Thoracic aorta (tissue), 2 donors: ENCODE data around the gene SIX3. TPM values are rescaled to one million over a fixed set of nuclear protein-coding genes. Genes with fewer than 3 reads are reported as not detected.

Experiments used
- ATAC-seq: fragments of 150-250 bp; one replicate; pipeline ENCODE4 v1.8.0; 2017; ENCODE audit warnings: low read depth; ENCODE audit not compliant: insufficient number of reproducible peaks, low FRiP score
- DNase-seq: peaks from one replicate; pipeline ENCODE4 v3.0.0-alpha.2; 2020; ENCODE audit warnings: low spot score
- H3K27ac ChIP-seq, 2 donors: fragments of 200-600 bp; sonication (generic); 1 replicate in 1 of 2; 2 replicates in 1 of 2; pipeline ENCODE4 v1.5.1; 2016; ENCODE audit warnings: mild to moderate bottlenecking in 2 of 2, moderate library complexity in 2 of 2
- H3K27me3 ChIP-seq: fragments of 200-600 bp; sonication (generic); replicated peaks from 2 replicates; pipeline ENCODE4 v1.6.0; 2016; ENCODE audit warnings: mild to moderate bottlenecking; ENCODE audit not compliant: insufficient read depth
- H3K36me3 ChIP-seq: fragments of 200-600 bp; sonication (generic); one replicate; pipeline ENCODE4 v1.5.1; 2016
- H3K4me1 ChIP-seq, 2 donors: fragments of 200-600 bp; sonication (generic); 1 replicate in 1 of 2; 2 replicates in 1 of 2; pipeline versions ENCODE4 v1.5.1 to v1.6.0; 2016; ENCODE audit warnings: low read depth in 2 of 2, mild to moderate bottlenecking in 1 of 2; ENCODE audit not compliant: control insufficient read depth in 1 of 2
- H3K4me3 ChIP-seq: fragments of 200-600 bp; sonication (generic); 2 replicates; pipeline ENCODE4 v1.5.1; 2016; ENCODE audit warnings: mild to moderate bottlenecking
- H3K9me3 ChIP-seq: fragments of 200-600 bp; sonication (generic); 2 replicates; pipeline ENCODE4 v1.5.1; 2016
- CTCF ChIP-seq: fragments of 200-600 bp; sonication (generic); IDR thresholded peaks from one replicate; pipeline ENCODE4 v1.5.1; 2019; ENCODE audit warnings: antibody characterized with exemption
- total RNA-seq, 2 donors: library from RNA; depleted of rRNA; stranded (reverse); fragments of >200 nt; gene quantifications; one replicate each; pipeline versions ENCODE4 v1.1.0 to v1.2.3, GENCODE V29; 2016

SIX3 gene
- total RNA-seq, 2 donors from 2014 or later = 0.14 TPM; not detected in 1

- DNase-seq (no peak), ATAC-seq (no peak)
- no peak overlapping the region for H3K27ac ChIP-seq
- no peaks in the 10 kb centered on the region for H3K36me3 ChIP-seq
- H3K9me3 ChIP-seq = no peaks in the 10 kb centered on the region
- no peak overlapping the region for H3K4me3 ChIP-seq
- peaks cover 14 to 22% of the 10 kb centered on the region in 2 donors for H3K4me1 ChIP-seq
- no peak for TF ChIP-seq CTCF
- peaks cover 4% of the 10 kb centered on the region for H3K27me3 ChIP-seq
Measured at GRCh38 chr2:44947028-44947375, 5.5 kb downstream of the SIX3 start.

GRCh38 chr2:44948565-44949328, 7.2 kb downstream of the SIX3 start:
- H3K27me3 ChIP-seq = peaks cover 16% of the 10 kb centered on the region
- no peak overlapping the region for H3K4me3 ChIP-seq
- H3K36me3 ChIP-seq = no peaks in the 10 kb centered on the region
- ATAC-seq = no peak
- H3K27ac ChIP-seq = no peak overlapping the region
- H3K9me3 ChIP-seq = no peaks in the 10 kb centered on the region
- TF ChIP-seq CTCF = no peak
- peaks cover 22 to 35% of the 10 kb centered on the region in 2 donors for H3K4me1 ChIP-seq
- no peak for DNase-seq

- no peak for TF ChIP-seq CTCF
- H3K27me3 ChIP-seq = peaks cover 16% of the 10 kb centered on the region
Measured at GRCh38 chr2:44949329-44950151, 8.0 kb downstream of the SIX3 start.

GRCh38 chr2:44950646-44951045, 9.1 kb downstream of the SIX3 start:
- H3K27me3 ChIP-seq = peaks cover 12% of the 10 kb centered on the region
- DNase-seq (no peak), ATAC-seq (no peak)
- H3K4me1 ChIP-seq = peaks cover 20 to 39% of the 10 kb centered on the region in 2 donors
- TF ChIP-seq CTCF = no peak
- H3K27ac ChIP-seq = no peak overlapping the region
- no peaks in the 10 kb centered on the region for H3K9me3 ChIP-seq
- H3K4me3 ChIP-seq = no peak overlapping the region
- no peaks in the 10 kb centered on the region for H3K36me3 ChIP-seq

More at GRCh38 chr2:44949329-44950151, 8.0 kb downstream of the SIX3 start:
- Histone ChIP-seq H3K4me3 (peak overlapping the region; percentile 43), H3K9me3 (no peaks in the 10 kb centered on the region), H3K36me3 (no peaks in the 10 kb centered on the region), H3K4me1 (peaks cover 17 to 33% of the 10 kb centered on the region in 2 donors), H3K27ac (no peak overlapping the region)
- no peak for DNase-seq
- no peak for ATAC-seq

- no peak for TF ChIP-seq CTCF
- Histone ChIP-seq H3K9me3 (no peaks in the 10 kb centered on the region), H3K4me3 (no peak overlapping the region), H3K27me3 (peaks cover 12% of the 10 kb centered on the region), H3K4me1 (peaks cover 20 to 39% of the 10 kb centered on the region in 2 donors), H3K27ac (no peak overlapping the region), H3K36me3 (no peaks in the 10 kb centered on the region)
- ATAC-seq = no peak
- no peak for DNase-seq
Measured at GRCh38 chr2:44951124-44951523, 9.6 kb downstream of the SIX3 start.
